Measurements from ENCODE around the gene C4B. TPM values are rescaled to one million over a fixed set of nuclear protein-coding genes. Genes with fewer than 3 reads are reported as not detected.
"Not testable (repeated sequence)": the region's sequence is repeated elsewhere in the genome, so short reads cannot be mapped to it uniquely, and the experiment has no call there.

The C4B gene
- total RNA-seq, 2 donors from 2014 or later, result 3.9 to 5.2 TPM

GRCh38 chr6:32041050-32041321 lies 26.4 kb downstream of the C4B start:
- not testable (repeated sequence) for ATAC-seq; DNase-seq (ENCODE audit: low spot score in 2 of 2); H3K36me3 Mint-ChIP-seq; H3K9me3 Mint-ChIP-seq; H3K27ac Mint-ChIP-seq

DNA sequence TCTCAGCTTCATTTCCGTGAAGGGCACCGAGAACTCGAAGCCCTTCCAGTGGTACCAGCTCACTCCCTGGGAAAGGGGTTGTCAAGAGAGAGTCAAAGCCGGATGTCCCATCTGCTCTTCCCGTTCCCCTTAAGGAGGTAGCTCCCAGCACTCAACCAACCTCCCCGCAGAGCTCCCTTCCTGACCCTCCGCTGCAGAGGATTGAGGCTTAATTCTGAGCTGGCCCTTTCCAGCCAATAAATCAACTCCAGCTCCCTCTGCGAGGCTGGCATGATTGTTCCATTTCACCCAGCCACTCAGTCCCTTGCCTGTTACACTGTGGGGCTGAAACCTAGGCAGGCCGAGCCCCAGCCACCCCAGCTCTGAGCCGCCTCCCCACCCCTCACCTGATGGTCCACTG lies 26.8 kb downstream of the C4B start:
- not testable (repeated sequence) for ATAC-seq; H3K27ac Mint-ChIP-seq; H3K9me3 Mint-ChIP-seq; DNase-seq (ENCODE audit: low spot score in 2 of 2); H3K36me3 Mint-ChIP-seq

DNA sequence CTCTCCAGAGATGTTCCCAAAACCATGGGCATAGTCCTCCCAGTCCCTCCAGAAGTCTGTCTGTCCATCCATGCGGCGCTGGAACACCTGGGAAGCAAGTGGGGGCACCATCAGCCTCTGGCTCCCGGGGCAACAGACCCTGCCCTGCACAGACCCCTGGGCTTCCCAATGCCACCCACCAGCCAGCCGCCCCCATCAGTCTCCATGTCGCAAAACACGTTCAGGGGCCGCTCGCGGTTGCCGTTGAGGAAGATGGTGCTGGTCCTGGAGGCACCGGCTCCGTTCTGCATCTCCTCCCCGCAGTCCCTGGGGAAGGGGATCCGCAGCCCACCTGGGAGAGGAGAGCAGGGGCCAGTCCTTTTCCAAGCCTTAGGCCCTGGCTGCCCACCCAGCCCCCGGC lies 27.7 kb downstream of the C4B start:
- ATAC-seq, H3K36me3 Mint-ChIP-seq, H3K27ac Mint-ChIP-seq: not testable (repeated sequence)

DNA sequence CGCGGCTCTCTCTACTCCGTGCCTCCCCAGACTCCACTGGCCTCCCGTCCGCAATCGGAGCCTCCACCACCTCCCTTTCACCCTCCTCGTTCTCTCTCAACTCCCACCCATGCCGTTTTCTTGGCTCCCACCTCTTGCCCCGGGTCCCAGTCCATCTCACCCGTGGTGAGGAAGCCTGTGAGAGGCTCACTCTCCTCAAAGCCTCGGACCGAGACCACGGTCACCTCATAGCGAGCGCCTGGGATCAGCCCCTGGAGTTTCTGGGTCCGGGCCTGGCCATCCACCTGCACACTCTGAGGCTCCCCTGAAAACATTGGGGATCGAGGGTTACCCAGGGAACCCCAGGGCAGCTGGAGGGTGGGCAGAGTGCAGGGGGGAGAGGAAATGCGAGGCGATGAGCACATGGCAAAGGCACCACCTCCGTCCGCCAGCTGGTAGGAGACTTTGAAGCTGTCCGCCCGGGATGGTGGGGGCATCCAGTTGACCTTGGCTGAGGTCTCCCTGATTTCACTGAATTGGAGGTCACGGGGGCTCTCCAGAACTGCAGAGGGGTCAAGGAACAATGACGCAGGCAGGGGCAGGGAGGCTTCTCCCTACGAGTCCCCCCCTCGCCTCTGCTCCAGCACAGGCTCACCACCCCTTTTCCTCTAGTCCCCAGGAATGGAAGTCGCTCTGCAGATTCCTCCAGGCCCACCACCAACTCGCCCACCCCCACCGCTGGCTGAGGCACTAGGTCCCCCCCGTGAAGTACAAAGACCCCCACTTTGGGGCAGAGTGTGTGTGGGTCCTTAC lies 29.2 kb downstream of the C4B start:
- ATAC-seq; H3K9me3 Mint-ChIP-seq; H3K36me3 Mint-ChIP-seq; H3K27ac Mint-ChIP-seq; DNase-seq (ENCODE audit: low spot score in 2 of 2): not testable (repeated sequence)

More for the DNA sequence above, 27.7 kb downstream of the C4B start:
- H3K9me3 Mint-ChIP-seq; DNase-seq (ENCODE audit: low spot score in 2 of 2): not testable (repeated sequence)

GRCh38 chr6:32044916-32045315 lies 30.3 kb downstream of the C4B start:
- H3K9me3 Mint-ChIP-seq; DNase-seq (ENCODE audit: low spot score in 2 of 2); H3K36me3 Mint-ChIP-seq; H3K27ac Mint-ChIP-seq; ATAC-seq: not testable (repeated sequence)

DNA sequence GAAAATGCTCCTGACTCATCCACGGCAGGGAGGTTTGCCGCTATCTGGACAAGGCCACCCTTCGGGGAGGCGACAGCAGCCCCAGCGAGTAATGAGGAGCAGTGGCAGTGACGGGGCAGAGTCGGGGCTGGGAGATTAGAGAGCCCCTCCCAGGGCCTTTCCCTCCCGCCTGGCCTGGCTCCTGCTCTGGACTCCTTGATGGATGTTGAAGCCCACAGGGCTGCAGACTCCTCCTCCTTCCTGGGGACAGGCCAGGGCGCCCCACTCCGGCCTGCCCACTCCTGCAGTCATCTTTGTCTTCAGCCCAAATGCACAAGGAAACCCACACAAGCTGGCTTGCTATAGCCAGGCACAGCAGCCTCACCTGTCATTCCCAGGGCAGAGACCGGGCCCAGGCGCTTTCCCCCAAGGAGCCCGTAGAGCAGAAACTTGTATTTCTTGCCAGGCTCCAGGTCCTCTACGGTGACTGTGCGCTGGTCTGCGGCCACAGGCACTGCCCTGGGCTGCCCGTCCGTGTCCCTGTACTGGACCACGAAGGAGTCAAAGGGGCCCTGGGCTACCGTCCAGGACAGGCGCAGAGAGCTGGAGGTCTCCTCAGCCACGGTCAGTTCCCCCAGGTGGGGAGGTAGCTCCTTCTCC lies 31.3 kb downstream of the C4B start:
- no peak for DNase-seq (ENCODE audit: low spot score in 2 of 2)
- Mint-ChIP-seq H3K9me3 (no peaks in the 10 kb centered on the region), H3K27ac (no peak overlapping the region), H3K36me3 (no peaks in the 10 kb centered on the region)
- no peak for ATAC-seq

GRCh38 chr6:32046450-32047083 lies 32.0 kb downstream of the C4B start:
- H3K9me3 Mint-ChIP-seq, result no peaks in the 10 kb centered on the region
- H3K36me3 Mint-ChIP-seq, result no peaks in the 10 kb centered on the region
- H3K27ac Mint-ChIP-seq, result no peak overlapping the region
- ATAC-seq, result no peak
- DNase-seq (ENCODE audit: low spot score in 2 of 2), result no peak

DNA sequence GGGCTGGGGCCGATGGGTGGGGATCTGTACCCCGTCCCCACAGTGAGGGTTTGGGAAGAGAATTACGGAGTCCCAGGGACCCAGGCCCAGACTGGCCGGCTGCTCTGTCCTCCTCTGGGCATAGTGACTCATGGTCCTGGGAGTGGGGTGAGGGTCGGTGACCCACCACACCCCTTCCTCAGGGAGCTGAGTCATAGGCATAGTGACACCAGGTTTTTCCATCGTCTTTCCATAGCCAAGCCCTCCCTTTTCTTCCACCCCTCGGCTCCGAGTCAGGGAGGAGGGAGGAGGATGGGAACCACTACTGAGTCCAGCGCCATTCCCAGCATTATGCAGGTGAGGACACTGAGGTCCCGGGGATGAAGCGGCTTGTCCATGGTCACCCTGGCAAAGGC lies 32.5 kb downstream of the C4B start:
- DNase-seq (ENCODE audit: low spot score in 2 of 2) (no peak), ATAC-seq (no peak)
- no peaks in the 10 kb centered on the region for H3K36me3 Mint-ChIP-seq
- no peaks in the 10 kb centered on the region for H3K9me3 Mint-ChIP-seq
- no peak overlapping the region for H3K27ac Mint-ChIP-seq

- DNase-seq (ENCODE audit: low spot score in 2 of 2) (no peak), ATAC-seq (no peak)
- no peak overlapping the region for H3K27ac Mint-ChIP-seq
- no peaks in the 10 kb centered on the region for H3K9me3 Mint-ChIP-seq
- no peaks in the 10 kb centered on the region for H3K36me3 Mint-ChIP-seq
Observed at GRCh38 chr6:32047539-32047854, 32.9 kb downstream of the C4B start.

GRCh38 chr6:32047855-32048766 lies 33.5 kb downstream of the C4B start:
- peak in 1 of 2 donors; percentile 78 for DNase-seq (ENCODE audit: low spot score in 2 of 2)
- no peak overlapping the region for H3K27ac Mint-ChIP-seq
- peak; percentile 82 to 86 for ATAC-seq
- no peaks in the 10 kb centered on the region for H3K36me3 Mint-ChIP-seq
- no peaks in the 10 kb centered on the region for H3K9me3 Mint-ChIP-seq

DNA sequence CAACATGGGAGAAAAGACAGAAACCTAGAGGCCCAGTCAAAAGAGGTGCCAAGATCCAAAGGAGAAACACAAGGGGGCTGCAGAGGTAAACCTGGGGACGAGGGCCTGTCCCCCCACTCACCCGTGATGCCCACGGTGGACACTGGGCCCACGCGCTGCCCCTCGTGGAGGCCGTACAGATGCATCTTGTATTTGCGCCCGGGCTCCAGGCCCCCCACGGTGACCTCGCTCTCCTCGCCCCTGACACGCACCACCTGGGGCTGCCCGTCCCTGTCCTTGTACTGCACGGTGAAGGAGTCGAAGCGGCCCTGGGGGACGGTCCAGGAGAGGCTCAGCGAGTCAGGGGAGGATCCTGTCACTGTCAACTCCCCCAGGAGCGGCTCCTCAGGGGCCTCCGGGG lies 34.6 kb downstream of the C4B start:
- not testable (repeated sequence) for H3K27ac Mint-ChIP-seq; H3K9me3 Mint-ChIP-seq; ATAC-seq; H3K36me3 Mint-ChIP-seq; DNase-seq (ENCODE audit: low spot score in 2 of 2)

GRCh38 chr6:32049736-32050135 lies 35.1 kb downstream of the C4B start:
- not testable (repeated sequence) for H3K9me3 Mint-ChIP-seq; H3K27ac Mint-ChIP-seq; DNase-seq (ENCODE audit: low spot score in 2 of 2); H3K36me3 Mint-ChIP-seq; ATAC-seq

DNA sequence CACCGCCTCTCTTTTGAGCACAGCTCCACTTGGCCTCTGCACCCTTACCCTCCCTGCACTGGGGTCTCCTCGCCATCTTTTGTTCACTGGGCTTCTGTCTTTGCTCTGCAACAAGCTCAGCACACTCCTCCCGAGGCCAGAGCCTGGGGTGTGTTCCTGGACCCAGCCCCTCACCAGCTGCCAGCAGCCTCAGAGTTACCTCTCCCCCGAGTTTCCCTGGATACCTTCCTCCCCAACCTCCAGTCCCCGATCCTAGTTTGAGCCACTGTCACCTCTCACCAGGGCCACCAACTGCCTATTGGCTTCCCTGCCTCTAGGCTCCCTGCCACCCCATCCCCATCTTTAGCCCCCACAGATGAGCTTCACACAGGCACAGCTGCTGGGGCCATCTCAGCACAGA lies 36.0 kb downstream of the C4B start:
- peak overlapping the region in 1 of 2 donors; percentile 19 for H3K27ac Mint-ChIP-seq
- no peaks in the 10 kb centered on the region for H3K9me3 Mint-ChIP-seq
- no peak for DNase-seq (ENCODE audit: low spot score in 2 of 2)
- ATAC-seq, result no peak
- H3K36me3 Mint-ChIP-seq, result no peaks in the 10 kb centered on the region

GRCh38 chr6:32052626-32053025 lies 38.0 kb downstream of the C4B start:
- H3K27ac Mint-ChIP-seq; DNase-seq (ENCODE audit: low spot score in 2 of 2); H3K9me3 Mint-ChIP-seq; H3K36me3 Mint-ChIP-seq; ATAC-seq: not testable (repeated sequence)

DNA sequence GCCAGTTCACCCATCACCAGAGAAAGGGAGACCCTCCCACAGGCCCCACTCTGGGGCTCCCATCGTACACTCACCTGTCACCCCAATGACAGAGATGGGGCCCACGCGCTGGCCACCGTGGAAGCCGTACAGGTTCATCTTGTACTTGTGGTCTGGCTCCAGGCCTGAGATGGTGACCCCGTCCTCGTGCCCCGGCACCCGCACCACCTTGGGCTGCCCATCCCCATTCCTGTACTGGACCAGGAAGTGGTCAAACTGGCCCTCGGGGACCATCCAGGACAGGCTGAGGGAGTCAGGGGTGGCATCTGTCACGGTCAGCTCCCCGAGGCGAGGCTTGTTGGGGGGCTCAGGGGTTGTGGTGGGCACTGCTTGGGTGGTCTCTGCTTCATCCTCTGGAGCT lies 38.7 kb downstream of the C4B start:
- not testable (repeated sequence) for H3K9me3 Mint-ChIP-seq; H3K27ac Mint-ChIP-seq; DNase-seq (ENCODE audit: low spot score in 2 of 2); H3K36me3 Mint-ChIP-seq; ATAC-seq

DNA sequence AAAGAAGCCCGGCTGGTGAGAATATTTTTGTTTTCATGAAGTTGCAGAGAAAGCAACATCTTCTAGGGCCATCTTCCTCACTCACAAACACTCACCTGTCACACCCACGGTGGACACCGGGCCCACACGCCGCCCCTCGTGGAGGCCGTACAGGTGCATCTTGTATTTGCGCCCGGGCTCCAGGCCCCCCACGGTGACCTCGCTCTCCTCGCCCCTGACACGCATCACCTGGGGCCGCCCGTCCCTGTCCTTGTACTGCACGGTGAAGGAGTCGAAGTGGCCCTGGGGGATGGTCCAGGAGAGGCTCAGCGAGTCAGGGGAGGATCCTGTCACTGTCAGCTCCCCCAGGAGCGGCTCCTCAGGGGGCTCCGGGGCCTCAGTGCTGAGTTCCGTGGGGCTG lies 41.2 kb downstream of the C4B start:
- peak overlapping the region in 1 of 2 donors; percentile 85 for H3K27ac Mint-ChIP-seq
- H3K36me3 Mint-ChIP-seq; DNase-seq (ENCODE audit: low spot score in 2 of 2); H3K9me3 Mint-ChIP-seq; ATAC-seq: not testable (repeated sequence)

GRCh38 chr6:32056254-32056653 lies 41.7 kb downstream of the C4B start:
- H3K27ac Mint-ChIP-seq, result no peak overlapping the region
- no peaks in the 10 kb centered on the region for H3K36me3 Mint-ChIP-seq
- no peaks in the 10 kb centered on the region for H3K9me3 Mint-ChIP-seq
- ATAC-seq (no peak), DNase-seq (ENCODE audit: low spot score in 2 of 2) (no peak)
